Panc1 (cell line): ENCODE results near the gene CSNK1G2. TPM values are rescaled to one million over a fixed set of nuclear protein-coding genes. Genes with fewer than 3 reads are reported as not detected.

Experiments used
- ATAC-seq: fragments of 200-7000 bp; cut with Tn5 transposase; 2 replicates; pipeline ENCODE4 v1.9.1; 2020; ENCODE audit warnings: mild to moderate bottlenecking, moderate library complexity
- BruUV-seq: library from RNA; stranded (reverse); fragments of 400-500 nt; replicated peaks from 2 replicates; lab custom pipeline; 2021; lab: Mats Ljungman, UMichigan
- CTCF ChIA-PET: fragments of 300-600 bp; sonication (Branson Sonifier 250); formaldehyde crosslinking; loops from one replicate; lab custom pipeline; 2022; ENCODE audit warnings: antibody characterized with exemption; lab: Charles Lee
- POLR2A ChIA-PET: fragments of 300-600 bp; sonication (Branson Sonifier 250); formaldehyde crosslinking; loops from one replicate; lab custom pipeline; 2022; ENCODE audit warnings: antibody characterized with exemption; lab: Charles Lee
- DNase-seq: peaks from one replicate; pipeline ENCODE4 v3.0.0-alpha.2; 2010; ENCODE audit warnings: low read depth, low spot score
- H3K27ac ChIP-seq: 2 replicates; pipeline ENCODE4 v1.5.1; 2011; ENCODE audit warnings: mild to moderate bottlenecking, low read length, inconsistent platforms
- H3K27me3 ChIP-seq: fragments of 200-500 bp; sonication (Bioruptor generic); 2 replicates; pipeline ENCODE4 v1.6.0; 2014; ENCODE audit warnings: low read length, inconsistent platforms; ENCODE audit not compliant: control insufficient read depth, insufficient read depth
- H3K36me3 ChIP-seq: fragments of 200-500 bp; sonication (Bioruptor generic); 2 replicates; pipeline ENCODE4 v1.5.1; 2014; ENCODE audit warnings: inconsistent platforms, mild to moderate bottlenecking, low read length, moderate library complexity; ENCODE audit not compliant: control insufficient read depth, insufficient read depth
- H3K4me1 ChIP-seq: 2 replicates; pipeline ENCODE4 v1.5.1; 2011; ENCODE audit warnings: inconsistent platforms, mild to moderate bottlenecking, low read length, moderate library complexity; ENCODE audit not compliant: control insufficient read depth, insufficient read depth
- H3K4me3 ChIP-seq, 2 experiments: 2 replicates each; pipeline ENCODE4 v1.5.1; 2011 to 2012; ENCODE audit warnings: low read depth in 2 of 2, low read length in 2 of 2, mild to moderate bottlenecking in 2 of 2, inconsistent platforms in 1 of 2, moderate library complexity in 1 of 2
- H3K9me3 ChIP-seq: fragments of 200-500 bp; sonication (Bioruptor generic); 2 replicates; pipeline ENCODE4 v1.5.1; 2014; ENCODE audit warnings: low read depth, mild to moderate bottlenecking, inconsistent platforms, low read length, moderate library complexity; ENCODE audit not compliant: control insufficient read depth, insufficient read depth
- CTCF ChIP-seq: fragments of 450-650 bp; IDR thresholded peaks from 2 replicates; pipeline ENCODE4 v1.5.1; 2017; ENCODE audit warnings: mild to moderate bottlenecking
- POLR2AphosphoS5 ChIP-seq: IDR thresholded peaks from 2 replicates; pipeline ENCODE4 v1.6.1; 2012; ENCODE audit warnings: mild to moderate bottlenecking, low read depth, low read length, moderate library complexity
- REST ChIP-seq, 2 experiments: IDR thresholded peaks; 2 replicates each; pipeline ENCODE4 v1.6.1; 2011 to 2012; ENCODE audit warnings: low read depth in 2 of 2, control low read depth in 1 of 2, low read length in 1 of 2, mild to moderate bottlenecking in 1 of 2, moderate library complexity in 1 of 2; ENCODE audit not compliant: insufficient read depth in 1 of 2
- SIN3A ChIP-seq: IDR thresholded peaks from 2 replicates; pipeline ENCODE4 v1.6.1; 2012; ENCODE audit warnings: low read depth, mild to moderate bottlenecking, low read length, moderate library complexity, borderline replicate concordance; ENCODE audit not compliant: insufficient read depth
- TCF7L2 ChIP-seq: IDR thresholded peaks from 2 replicates; pipeline ENCODE4 v1.6.1; 2011; ENCODE audit warnings: mild to moderate bottlenecking, low read depth, low read length, inconsistent platforms
- in situ Hi-C: cut with HindIII; loops from 2 replicates; pipeline ENCODE4 v1.10.0; 2016; ENCODE audit warnings: low sequenced_read_pairs, low pct_unique_long_range_greater_than_20kb
- intact Hi-C: fragments of 100-400 bp; cut with micrococcal nuclease; formaldehyde crosslinking; loops from one replicate; pipeline ENCODE4 v1.10.0; 2022; ENCODE audit not compliant: unreplicated experiment
- total RNA-seq: library from RNA; stranded (reverse); gene quantifications from one replicate; pipeline ENCODE4 v1.2.1, GENCODE V29; 2021; ENCODE audit not compliant: unreplicated experiment

The CSNK1G2 gene
- total RNA-seq, 1 experiment from 2014 or later: 65.8 TPM

DNA sequence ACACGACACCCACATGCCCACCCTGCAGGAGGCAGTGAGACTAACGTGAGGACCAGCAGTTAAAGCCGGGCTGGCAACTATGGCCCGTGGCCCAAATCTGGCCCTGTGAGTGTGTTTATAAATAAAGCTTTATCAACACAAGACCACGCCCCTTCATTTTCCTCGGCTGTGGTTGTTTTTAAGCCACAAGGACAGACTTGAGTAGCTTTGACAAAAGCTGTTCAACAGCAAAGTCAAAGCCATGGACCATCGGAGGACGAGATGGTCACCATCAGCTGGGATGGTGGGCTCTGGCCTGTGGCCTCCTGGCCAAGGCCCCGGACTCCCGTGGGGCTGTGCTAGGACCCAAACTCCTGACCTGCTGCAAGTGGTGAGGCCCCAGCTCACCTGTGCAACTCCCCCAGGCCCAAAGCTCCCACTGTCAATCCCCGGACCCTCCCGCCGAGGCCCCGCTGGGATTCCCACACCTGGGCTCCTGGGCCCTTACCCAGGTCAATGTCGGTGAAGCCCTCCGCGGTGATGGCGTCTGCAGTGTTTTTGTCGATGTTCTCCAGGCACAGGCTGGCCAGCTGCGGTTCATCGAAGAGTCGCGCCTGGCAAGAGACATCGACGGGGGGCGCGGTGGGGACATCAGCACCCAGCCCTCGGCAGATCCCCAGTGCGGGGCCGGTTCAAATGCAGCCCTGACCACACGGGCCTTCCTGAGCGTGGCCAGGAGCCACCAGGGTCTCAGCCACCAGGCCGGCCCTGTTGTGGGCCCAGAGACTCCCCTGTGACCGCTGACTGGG, 49.5 kb downstream of the CSNK1G2 start:
- ChIA-PET CTCF (no interaction called here), POLR2A (interaction anchor here (0.6 kb wide), 1 partner anchor 499 kb away, joined by 19 read pairs; the partner anchor contains the start of gene REEP6)
- no peaks in the 10 kb centered on the region for H3K27me3 ChIP-seq
- intact Hi-C loops: no loop called here
- no peak overlapping the region for H3K27ac ChIP-seq
- H3K36me3 ChIP-seq: no peaks in the 10 kb centered on the region
- BruUV-seq: no TSS peak
- ATAC-seq (no peak), DNase-seq (no peak)
- in situ Hi-C loops: no loop called here
- H3K4me3 ChIP-seq: no peak overlapping the region
- H3K9me3 ChIP-seq: no peaks in the 10 kb centered on the region
- H3K4me1 ChIP-seq: no peaks in the 10 kb centered on the region
- TF ChIP-seq POLR2AphosphoS5 (0 out of 2 replicates have a peak, but pooled peaks have one; percentile 12), SIN3A (no peak)

DNA sequence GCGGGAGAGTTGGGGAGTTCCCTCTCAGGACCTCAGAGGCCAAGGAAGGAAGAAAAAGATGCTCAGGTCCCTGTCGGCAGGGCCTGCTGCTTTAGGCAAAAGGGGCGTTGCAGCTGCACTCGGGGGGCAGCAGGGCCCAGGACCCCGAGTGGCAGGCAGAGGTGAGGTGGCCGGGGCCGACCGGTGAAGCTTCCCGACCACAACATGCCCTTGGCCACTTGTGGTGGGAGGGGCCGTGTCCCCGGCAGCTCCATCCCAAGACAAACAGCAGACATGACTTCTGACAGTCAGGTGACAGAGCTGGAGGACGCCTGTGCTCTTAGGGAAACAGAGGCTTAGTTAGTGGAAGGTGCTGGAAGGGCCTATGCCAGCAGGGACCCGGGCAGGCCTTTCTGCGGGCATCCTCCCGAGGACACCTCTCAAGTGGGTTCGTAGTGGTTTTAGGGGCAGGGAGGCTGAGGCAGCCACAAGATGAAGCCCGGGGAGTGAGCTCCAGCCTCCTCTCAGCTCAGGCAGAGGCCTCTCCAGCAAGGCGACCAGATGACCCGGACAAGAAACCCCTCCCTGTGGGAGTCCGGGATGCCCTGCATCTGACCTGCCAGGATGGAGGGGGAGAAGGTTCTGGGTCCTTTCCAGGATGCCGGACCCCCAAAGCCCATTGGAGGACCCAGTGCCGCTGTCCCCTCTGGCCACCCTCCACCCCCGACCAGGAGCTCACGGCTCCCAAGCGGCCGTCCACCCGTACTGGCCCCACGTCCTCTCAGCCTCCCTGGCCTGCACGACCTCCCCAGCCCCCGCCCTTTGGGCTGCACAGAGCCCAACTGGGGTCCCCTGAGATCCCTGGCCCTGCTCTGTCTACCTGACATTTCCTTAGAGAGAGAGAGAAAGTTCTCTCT, 50.3 kb downstream of the CSNK1G2 start:
- CTCF ChIA-PET: interaction anchor here (0.6 kb wide), 2 partner anchors 27 to 99 kb away, joined by 3 to 8 read pairs; no protein-coding TSS in a partner anchor
- Histone ChIP-seq H3K27ac (no peak overlapping the region), H3K4me1 (no peaks in the 10 kb centered on the region), H3K9me3 (no peaks in the 10 kb centered on the region), H3K27me3 (no peaks in the 10 kb centered on the region), H3K36me3 (no peaks in the 10 kb centered on the region), H3K4me3 (no peak overlapping the region)
- intact Hi-C loops (no loop called here), in situ Hi-C loops (no loop called here)
- POLR2A ChIA-PET: interaction anchor here (0.6 kb wide), 2 partner anchors 12 to 500 kb away, joined by 5 to 19 read pairs; partner anchors contain the start of gene REEP6
- no peak for TF ChIP-seq REST (IDR thresholded peaks at IDR 0.05; ENCODE audit: insufficient read depth in 1 of 2, low read depth in 2 of 2, low read length in 1 of 2)
- TF ChIP-seq SIN3A: no peak
- no peak for TF ChIP-seq CTCF
- no peak for TF ChIP-seq POLR2AphosphoS5
- TF ChIP-seq TCF7L2: no peak
- no TSS peak for BruUV-seq
- DNase-seq: no peak
- no peak for ATAC-seq
